Mesenchymal stem cell (in vitro differentiated cells and primary cell): ENCODE measurements around the gene APOBEC4.

ENCODE experiments used
- DNase-seq: peaks from one replicate; pipeline ENCODE4 v3.0.0-alpha.2; 2013
- H2AFZ ChIP-seq: one replicate; pipeline ENCODE4 v1.6.1; 2013; ENCODE audit warnings: low read depth, mild to moderate bottlenecking, control low read depth, inconsistent platforms, low read length, moderate library complexity
- H2AK5ac ChIP-seq: 2 replicates; pipeline ENCODE4 v1.6.1; 2013; ENCODE audit warnings: low read length, moderate library complexity, mild to moderate bottlenecking, inconsistent platforms; ENCODE audit not compliant: severe bottlenecking
- H2BK120ac ChIP-seq: one replicate; pipeline ENCODE4 v1.6.1; 2013; ENCODE audit warnings: low read depth, mild to moderate bottlenecking, inconsistent platforms, low read length, moderate library complexity
- H2BK12ac ChIP-seq, 2 experiments: one replicate each; pipeline ENCODE4 v1.6.1; 2013; ENCODE audit warnings: inconsistent platforms in 2 of 2, low read length in 2 of 2, mild to moderate bottlenecking in 2 of 2, moderate library complexity in 2 of 2, control low read depth in 1 of 2
- H2BK15ac ChIP-seq: one replicate; pipeline ENCODE4 v1.6.1; 2013; ENCODE audit warnings: mild to moderate bottlenecking, low read depth, inconsistent platforms; ENCODE audit not compliant: poor library complexity, severe bottlenecking
- H2BK5ac ChIP-seq: 2 replicates; pipeline ENCODE4 v1.6.1; 2013; ENCODE audit warnings: low read depth, mild to moderate bottlenecking, low read length, control low read depth, inconsistent platforms; ENCODE audit not compliant: poor library complexity, severe bottlenecking
- H3K14ac ChIP-seq, 2 experiments: one replicate each; pipeline ENCODE4 v1.6.1; 2013; ENCODE audit warnings: inconsistent platforms in 2 of 2, low read length in 2 of 2, control low read depth in 1 of 2, mild to moderate bottlenecking in 1 of 2, moderate library complexity in 1 of 2
- H3K18ac ChIP-seq, 2 experiments: one replicate each; pipeline ENCODE4 v1.6.1; 2013; ENCODE audit warnings: inconsistent platforms in 2 of 2, low read length in 2 of 2, control low read depth in 1 of 2, low read depth in 1 of 2, mild to moderate bottlenecking in 1 of 2
- H3K23ac ChIP-seq, 2 experiments: one replicate each; pipeline ENCODE4 v1.6.1; 2013; ENCODE audit warnings: inconsistent platforms in 2 of 2, low read length in 2 of 2, mild to moderate bottlenecking in 2 of 2, moderate library complexity in 2 of 2, control low read depth in 1 of 2
- H3K27ac ChIP-seq: 2 replicates; pipeline ENCODE4 v1.5.1; 2013; ENCODE audit warnings: mild to moderate bottlenecking, moderate library complexity, low read length, control low read depth, inconsistent platforms; ENCODE audit not compliant: poor library complexity, severe bottlenecking
- H3K27me3 ChIP-seq, 2 experiments: 2 replicates each; pipeline versions ENCODE4 v1.6.1 to v1.7.0; 2013; ENCODE audit warnings: low read length in 2 of 2, mild to moderate bottlenecking in 2 of 2, moderate library complexity in 2 of 2, control low read depth in 1 of 2, inconsistent platforms in 1 of 2; ENCODE audit not compliant: control insufficient read depth in 1 of 2, insufficient read depth in 1 of 2
- H3K36me3 ChIP-seq, 2 experiments: 2 replicates each; pipeline versions ENCODE4 v1.6.1 to v1.7.0; 2013; ENCODE audit warnings: low read length in 2 of 2, control low read depth in 1 of 2, inconsistent platforms in 1 of 2, low read depth in 1 of 2, mild to moderate bottlenecking in 1 of 2; ENCODE audit not compliant: insufficient read depth in 2 of 2, control insufficient read depth in 1 of 2
- H3K4ac ChIP-seq, 2 experiments: one replicate each; pipeline ENCODE4 v1.6.1; 2013; ENCODE audit warnings: inconsistent platforms in 2 of 2, low read length in 2 of 2, mild to moderate bottlenecking in 2 of 2, moderate library complexity in 2 of 2, control low read depth in 1 of 2, low read depth in 1 of 2
- H3K4me1 ChIP-seq: 2 replicates; pipeline ENCODE4 v1.6.1; 2013; ENCODE audit warnings: low read depth, low read length, control low read depth; ENCODE audit not compliant: control insufficient read depth, insufficient read depth
- H3K4me2 ChIP-seq: 2 replicates; pipeline ENCODE4 v1.6.1; 2013; ENCODE audit warnings: low read length, mild to moderate bottlenecking, inconsistent platforms; ENCODE audit not compliant: poor library complexity, severe bottlenecking
- H3K4me3 ChIP-seq, 2 experiments: 2 replicates each; pipeline versions ENCODE4 v1.5.1 to v1.7.0; 2013; ENCODE audit warnings: low read length in 2 of 2, mild to moderate bottlenecking in 2 of 2, control low read depth in 1 of 2, low read depth in 1 of 2; ENCODE audit not compliant: insufficient read depth in 1 of 2
- H3K79me1 ChIP-seq: replicated peaks from 2 replicates; pipeline ENCODE4 v1.6.1; 2013; ENCODE audit warnings: mild to moderate bottlenecking, control low read depth, low read length, inconsistent platforms; ENCODE audit not compliant: poor library complexity, severe bottlenecking
- H3K9ac ChIP-seq: 2 replicates; pipeline ENCODE4 v1.7.0; 2013; ENCODE audit warnings: mild to moderate bottlenecking, low read length, moderate library complexity
- H3K9me3 ChIP-seq: 2 replicates; pipeline ENCODE4 v1.7.0; 2013; ENCODE audit warnings: mild to moderate bottlenecking, low read length; ENCODE audit not compliant: control insufficient read depth
- H4K8ac ChIP-seq: one replicate; pipeline ENCODE4 v1.6.1; 2013; ENCODE audit warnings: inconsistent platforms, mild to moderate bottlenecking, low read length, moderate library complexity
- H4K91ac ChIP-seq: one replicate; pipeline ENCODE4 v1.6.1; 2013; ENCODE audit warnings: mild to moderate bottlenecking, low read length, inconsistent platforms
- WGBS: methylation state at CpG from one replicate; pipeline ENCODE4 v1.1.7; 2013; ENCODE audit warnings: mixed read lengths; 5-methylcytosine and 5-hydroxymethylcytosine counted together

APOBEC4 gene

DNA sequence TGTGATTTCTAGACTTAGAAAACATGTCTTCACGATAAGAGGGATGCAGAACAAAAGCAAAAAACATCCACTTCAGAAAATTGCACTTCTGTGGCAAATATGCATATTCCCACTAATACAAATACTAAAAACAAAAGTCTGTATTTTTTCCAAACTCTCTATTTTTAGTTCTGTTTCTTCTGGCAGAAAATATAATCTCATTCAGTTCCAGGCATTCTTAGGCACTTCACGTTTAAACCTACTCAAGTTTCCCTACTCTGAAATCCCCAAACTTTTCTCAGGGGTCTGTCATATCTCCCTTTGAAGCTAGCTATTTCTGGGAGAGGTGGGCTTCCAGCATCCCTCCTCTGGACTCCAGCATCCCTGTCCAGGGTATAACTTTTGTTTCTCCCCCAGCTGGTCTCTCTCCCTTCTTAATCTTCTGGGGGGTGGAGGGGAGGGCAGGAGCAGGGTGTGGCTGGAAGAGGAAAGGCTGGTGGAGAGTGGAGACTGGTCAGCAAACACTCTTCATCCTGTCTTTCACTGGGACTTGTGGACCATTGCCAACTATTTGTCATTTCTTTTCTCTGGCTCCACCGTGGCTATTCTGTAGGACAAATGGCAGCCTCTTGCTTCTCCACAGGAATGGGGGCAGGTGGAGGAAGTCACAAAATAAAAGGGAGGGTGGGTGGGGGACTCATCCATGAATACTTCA, 43.2 kb downstream of the APOBEC4 start:
- Histone ChIP-seq H3K79me1 (no peaks in the 10 kb centered on the region), H3K4me1 (peaks cover 5% of the 10 kb centered on the region), H2BK120ac (no peak overlapping the region), H3K9me3 (no peaks in the 10 kb centered on the region), H3K18ac (no peak overlapping the region), H3K14ac (no peak overlapping the region), H3K9ac (peak overlapping the region; percentile 85), H3K27me3 (no peaks in the 10 kb centered on the region), H2AFZ (no peak overlapping the region), H2BK12ac (no peak overlapping the region), H2BK5ac (no peak overlapping the region), H4K91ac (no peak overlapping the region), H3K4me2 (no peak overlapping the region), H2BK15ac (no peak overlapping the region), H3K27ac (no peak overlapping the region), H4K8ac (no peak overlapping the region), H3K23ac (no peak overlapping the region), H3K4ac (no peak overlapping the region), H2AK5ac (no peak overlapping the region), H3K4me3 (peak overlapping the region in 1 of 2 experiments; percentile 6), H3K36me3 (no peaks in the 10 kb centered on the region)
- no peak for DNase-seq
- 73% methylated on average over 3 of the region's 3 CpGs for WGBS

DNA sequence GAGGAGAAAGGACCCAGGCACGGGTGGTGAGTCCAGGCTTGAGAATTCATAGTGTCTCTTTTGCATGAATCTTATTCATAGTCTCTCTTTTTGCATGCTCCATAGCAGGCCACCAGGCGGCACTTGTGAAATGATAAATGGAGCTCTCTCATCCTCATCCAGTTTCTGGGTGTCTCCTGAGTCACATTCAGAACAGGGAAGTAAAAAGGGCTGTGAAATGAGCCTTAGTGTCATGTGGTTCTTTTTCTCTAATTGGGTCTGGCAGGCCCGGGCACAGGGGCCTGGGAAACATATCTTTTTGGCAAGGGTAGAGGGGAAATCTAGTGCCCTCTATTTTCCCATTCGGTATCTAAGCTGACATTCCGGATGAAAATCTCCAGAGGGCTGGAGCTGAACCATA, 43.8 kb downstream of the APOBEC4 start:
- H3K14ac ChIP-seq: no peak overlapping the region
- 42% methylated on average over 3 of the region's 5 CpGs for WGBS

DNA sequence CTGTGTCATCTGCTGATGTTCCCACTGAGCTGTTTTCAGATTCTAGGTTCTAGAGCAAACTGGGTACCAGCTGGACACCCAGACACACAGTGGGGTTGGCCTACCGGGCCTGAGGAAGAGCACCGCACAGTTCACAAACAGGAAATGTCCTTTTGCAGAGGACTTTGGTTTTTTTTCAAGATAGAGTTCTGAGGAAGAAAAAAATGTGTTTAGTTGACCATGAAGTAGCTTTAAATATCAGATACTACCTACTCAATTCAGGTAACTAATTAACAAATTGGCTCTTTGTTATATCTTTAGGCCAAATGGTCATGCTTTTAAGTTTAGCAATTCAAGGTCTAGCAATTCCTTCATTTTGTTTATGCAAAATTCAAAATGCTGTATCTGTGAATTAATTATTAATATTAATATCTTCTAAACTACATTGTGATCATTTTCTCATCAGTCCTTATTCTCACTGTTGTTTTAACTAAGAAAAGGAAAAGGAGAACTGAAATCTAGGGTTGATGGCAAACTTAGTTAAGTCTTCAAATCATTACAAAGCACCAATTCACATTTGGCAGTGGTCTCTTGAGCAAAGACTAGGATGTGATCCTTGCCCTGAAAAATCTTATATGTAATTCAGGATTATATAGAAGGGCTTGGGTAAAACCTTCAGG, 45.7 kb downstream of the APOBEC4 start:
- no peaks in the 10 kb centered on the region for H3K27me3 ChIP-seq
- H3K36me3 ChIP-seq: no peaks in the 10 kb centered on the region
- peaks cover 11% of the 10 kb centered on the region for H3K4me1 ChIP-seq
- H2BK15ac ChIP-seq: no peak overlapping the region
- no peak overlapping the region for H2BK12ac ChIP-seq
- no peak overlapping the region for H2BK5ac ChIP-seq
- no peak overlapping the region for H4K91ac ChIP-seq
- no peak overlapping the region for H2AK5ac ChIP-seq
- no peak overlapping the region for H2AFZ ChIP-seq
- WGBS: 63% methylated on average over 2 of the region's 2 CpGs
- H3K4me2 ChIP-seq: no peak overlapping the region
- no peak overlapping the region for H3K18ac ChIP-seq
- no peaks in the 10 kb centered on the region for H3K79me1 ChIP-seq
- no peak overlapping the region for H3K23ac ChIP-seq
- H4K8ac ChIP-seq: no peak overlapping the region
- H3K27ac ChIP-seq: no peak overlapping the region
- DNase-seq: no peak
- H3K4me3 ChIP-seq: no peak overlapping the region
- H3K4ac ChIP-seq: no peak overlapping the region
- H3K9ac ChIP-seq: peak overlapping the region; percentile 85
- H3K9me3 ChIP-seq: no peaks in the 10 kb centered on the region
- H2BK120ac ChIP-seq: no peak overlapping the region
- H3K14ac ChIP-seq: no peak overlapping the region

More for the DNA sequence above, 43.8 kb downstream of the APOBEC4 start:
- Histone ChIP-seq H2AK5ac (no peak overlapping the region), H4K8ac (no peak overlapping the region), H3K4me1 (peaks cover 7% of the 10 kb centered on the region), H2BK120ac (no peak overlapping the region), H3K23ac (no peak overlapping the region), H3K4ac (no peak overlapping the region), H2BK12ac (no peak overlapping the region), H2BK5ac (no peak overlapping the region), H3K79me1 (no peaks in the 10 kb centered on the region), H3K18ac (no peak overlapping the region), H3K9ac (peak overlapping the region; percentile 85), H3K27ac (no peak overlapping the region), H3K9me3 (no peaks in the 10 kb centered on the region), H3K36me3 (no peaks in the 10 kb centered on the region), H3K4me3 (peak overlapping the region in 1 of 2 experiments; percentile 6), H2BK15ac (no peak overlapping the region), H4K91ac (no peak overlapping the region), H3K4me2 (no peak overlapping the region), H3K27me3 (no peaks in the 10 kb centered on the region), H2AFZ (no peak overlapping the region)
- peak; percentile 73 for DNase-seq

DNA sequence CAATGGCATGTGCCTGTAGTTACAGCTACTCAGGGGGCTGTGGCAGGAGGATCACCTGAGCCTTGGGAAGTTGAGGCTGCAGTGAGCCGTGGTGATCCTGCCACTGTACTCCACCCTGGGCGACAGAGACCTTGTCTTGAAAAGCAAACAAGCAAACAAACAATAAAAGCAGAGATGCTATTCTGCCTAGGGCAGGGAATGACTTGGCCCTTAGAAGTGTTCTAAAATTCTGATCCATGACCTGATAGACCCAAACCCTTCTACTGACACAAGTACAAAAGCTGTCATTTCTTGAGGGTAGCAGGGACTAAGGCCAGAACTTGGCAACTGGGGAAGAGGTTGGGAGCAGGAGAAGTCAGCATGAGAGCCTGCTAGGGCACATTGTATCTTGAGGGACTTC, 47.2 kb downstream of the APOBEC4 start:
- DNase-seq: no peak
- no peak overlapping the region for H2AFZ ChIP-seq
- no peak overlapping the region for H3K23ac ChIP-seq
- no peak overlapping the region for H2BK5ac ChIP-seq
- peaks cover 11% of the 10 kb centered on the region for H3K4me1 ChIP-seq
- WGBS: 100% methylated on average over 2 of the region's 2 CpGs
- no peak overlapping the region for H4K8ac ChIP-seq
- no peak overlapping the region for H3K18ac ChIP-seq
- H3K27ac ChIP-seq: no peak overlapping the region
- no peaks in the 10 kb centered on the region for H3K27me3 ChIP-seq
- H3K9me3 ChIP-seq: no peaks in the 10 kb centered on the region
- no peak overlapping the region for H3K4ac ChIP-seq
- H3K14ac ChIP-seq: no peak overlapping the region
- H4K91ac ChIP-seq: no peak overlapping the region
- H3K4me2 ChIP-seq: no peak overlapping the region
- no peaks in the 10 kb centered on the region for H3K79me1 ChIP-seq
- no peak overlapping the region for H2BK12ac ChIP-seq
- H3K9ac ChIP-seq: no peak overlapping the region
- no peaks in the 10 kb centered on the region for H3K36me3 ChIP-seq
- H2BK15ac ChIP-seq: no peak overlapping the region
- H2AK5ac ChIP-seq: no peak overlapping the region
- no peak overlapping the region for H2BK120ac ChIP-seq
- no peak overlapping the region for H3K4me3 ChIP-seq
